LNCaP clone FGC (cell line): ENCODE data around the gene HOXA6.

Experiments used
- DNase-seq: peaks from one replicate; pipeline ENCODE4 v3.0.0-alpha.2; 2011; ENCODE audit warnings: low read depth
- H3K4me3 ChIP-seq: 2 replicates; pipeline ENCODE4 v1.5.1; 2011; ENCODE audit warnings: mild to moderate bottlenecking, low read depth, low read length, control low read depth
- CTCF ChIP-seq: IDR thresholded peaks from 2 replicates; pipeline ENCODE4 v1.5.1; 2012; ENCODE audit warnings: mild to moderate bottlenecking; ENCODE audit not compliant: control insufficient read depth, insufficient read depth; ENCODE audit errors: extremely low read depth

Gene HOXA6

GRCh38 chr7:27171325-27171636 is 23.7 kb upstream of the HOXA6 start:
- no peak for DNase-seq
- H3K4me3 ChIP-seq, result peak overlapping the region; percentile 42
- TF ChIP-seq CTCF, result no peak

DNA sequence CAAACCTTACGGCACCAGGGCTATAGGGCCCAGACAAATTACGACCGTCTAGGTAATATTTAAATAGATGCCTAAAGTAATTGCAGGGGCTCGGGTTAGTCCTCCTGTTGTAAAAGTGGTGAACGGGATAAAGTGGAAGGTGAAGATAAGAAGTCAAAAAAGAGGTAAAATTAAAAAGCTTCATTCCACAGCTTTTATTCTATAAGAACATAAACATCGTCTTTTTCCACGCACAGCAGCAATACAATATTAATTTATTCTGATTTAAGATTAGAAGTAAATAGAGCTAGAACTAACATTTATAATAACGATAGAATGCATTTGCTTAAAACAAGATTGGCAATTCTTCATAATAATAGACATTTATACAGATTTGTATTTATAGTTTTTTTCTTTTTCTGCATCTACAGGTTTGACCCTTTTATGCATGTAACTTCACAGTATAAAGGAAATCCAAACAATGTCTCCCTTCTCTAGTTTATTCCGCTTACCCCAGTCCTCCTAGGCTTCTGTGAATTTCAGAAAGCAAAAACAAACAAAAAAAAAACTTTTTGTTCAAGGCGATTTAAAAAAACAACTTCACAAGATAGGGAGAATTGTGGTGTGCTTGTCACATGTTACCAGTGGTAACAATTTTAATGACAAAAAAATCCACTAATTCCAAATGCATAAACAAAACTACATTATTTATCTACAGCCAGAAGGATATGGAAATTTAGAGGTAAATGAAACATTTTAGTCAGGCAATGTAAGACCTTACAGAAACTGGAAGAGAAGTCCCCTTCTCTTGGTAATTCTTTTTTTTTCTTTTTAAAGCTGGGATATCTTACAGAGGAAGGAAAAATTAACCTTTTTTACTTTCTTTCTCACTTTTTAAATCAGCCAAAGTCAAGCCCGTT is 23.1 kb upstream of the HOXA6 start:
- no peak for TF ChIP-seq CTCF
- no peak for DNase-seq

DNA sequence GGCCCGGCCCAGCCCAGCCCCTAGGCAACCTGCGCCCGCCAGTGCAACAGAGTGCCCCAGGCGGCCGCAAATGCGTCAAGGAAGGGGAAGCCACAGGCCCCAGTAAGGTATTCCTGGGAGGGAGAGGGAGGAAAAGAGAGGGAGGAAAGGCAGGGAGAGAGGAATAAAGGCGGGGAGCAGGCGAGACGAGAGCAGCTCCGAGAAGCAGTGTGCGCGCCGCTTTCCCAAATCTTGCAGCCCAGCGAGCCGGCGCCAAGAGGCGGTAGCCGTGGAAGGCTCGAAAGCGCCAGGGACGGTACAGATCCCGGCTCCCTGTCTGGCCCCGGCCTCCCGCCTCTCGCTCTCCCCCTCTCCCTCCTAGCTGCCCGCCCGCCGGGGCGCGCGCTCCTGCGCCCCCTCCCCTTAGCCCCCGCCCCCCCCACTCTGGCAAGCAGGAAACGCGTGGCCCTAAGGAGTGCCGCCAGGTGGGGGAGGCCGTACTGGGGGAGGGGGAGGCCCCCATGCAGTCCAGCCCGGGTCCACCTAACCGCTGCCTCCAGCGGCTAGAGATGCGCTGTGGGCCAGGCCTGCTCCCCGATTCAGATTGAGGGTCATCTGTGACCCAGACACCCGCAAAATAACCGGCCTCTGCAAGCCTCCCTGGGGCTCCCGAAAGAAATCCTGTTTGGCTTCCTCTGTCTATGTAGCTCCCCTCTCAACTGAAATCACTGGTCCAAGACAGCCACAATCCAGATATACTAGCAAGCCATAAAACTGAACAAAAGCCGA is 22.3 kb upstream of the HOXA6 start:
- DNase-seq, result no peak
- H3K4me3 ChIP-seq, result no peak overlapping the region
- no peak for TF ChIP-seq CTCF

More for the DNA sequence above, 23.1 kb upstream of the HOXA6 start:
- H3K4me3 ChIP-seq, result peak overlapping the region; percentile 42; the same call in 1 of the 2 replicates

DNA sequence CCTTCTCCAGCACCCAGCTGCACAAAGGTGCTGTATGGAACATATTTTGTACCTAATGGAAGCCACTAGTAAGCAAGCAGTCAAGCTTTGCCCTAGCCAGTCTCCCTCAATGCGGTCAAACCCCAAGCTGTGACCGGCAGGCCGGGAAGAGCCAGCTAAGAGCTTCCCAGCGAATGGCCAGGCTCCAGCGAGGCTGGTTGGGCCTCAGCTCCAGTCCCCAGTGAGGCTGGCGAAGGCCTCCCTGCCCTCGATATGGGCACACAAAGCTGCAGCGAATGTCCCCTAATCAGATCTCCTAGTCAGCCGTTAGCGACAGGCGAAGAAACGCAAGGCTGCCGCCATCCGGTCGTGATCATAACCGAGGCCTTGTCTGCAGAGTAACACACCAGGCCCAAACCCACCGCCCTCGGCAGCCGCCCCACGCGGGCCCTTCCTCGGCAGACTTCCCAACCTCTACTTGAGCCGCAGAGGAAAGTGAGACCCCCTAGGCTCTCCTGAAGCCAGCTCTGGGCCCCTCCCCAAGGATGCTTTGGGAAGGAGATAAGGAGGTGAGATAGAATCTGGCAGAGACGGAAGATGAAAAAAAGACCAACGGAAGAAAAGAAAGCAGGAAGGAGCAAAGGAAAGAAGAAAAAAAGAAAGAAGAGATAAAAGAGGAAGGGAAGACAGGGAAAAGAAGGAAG is 20.8 kb upstream of the HOXA6 start:
- DNase-seq, result no peak
- no peak for TF ChIP-seq CTCF
- no peak overlapping the region for H3K4me3 ChIP-seq

- no peak overlapping the region for H3K4me3 ChIP-seq
- TF ChIP-seq CTCF, result no peak
- no peak for DNase-seq
These were observed 20.3 kb upstream of the HOXA6 start for GRCh38 chr7:27167916-27168264.

- H3K4me3 ChIP-seq, result no peak overlapping the region
- TF ChIP-seq CTCF, result no peak
- no peak for DNase-seq
These were observed 19.2 kb upstream of the HOXA6 start for GRCh38 chr7:27166531-27167505.
